WERI-Rb-1 (cell line): ENCODE data around the gene NCAN.
A peak's percentile ranks its signal among the peaks of the same experiment; 100 is the strongest.

Experiments
- DNase-seq: peaks from one replicate; pipeline ENCODE4 v3.0.0-alpha.2; 2020
- H3K27ac ChIP-seq: fragments of 250-450 bp; sonication (Bioruptor Pico); 2 replicates; pipeline ENCODE4 v1.5.1; 2020; ENCODE audit warnings: mild to moderate bottlenecking, moderate library complexity
- H3K27me3 ChIP-seq: fragments of 250-450 bp; sonication (Bioruptor Pico); 2 replicates; pipeline ENCODE4 v1.5.1; 2021; ENCODE audit warnings: mild to moderate bottlenecking, low read depth, moderate library complexity; ENCODE audit not compliant: insufficient read depth, severe bottlenecking
- H3K36me3 ChIP-seq: fragments of 250-450 bp; sonication (Bioruptor Pico); 2 replicates; pipeline ENCODE4 v1.5.1; 2020; ENCODE audit warnings: mild to moderate bottlenecking, moderate library complexity
- H3K4me3 ChIP-seq: 2 replicates; pipeline ENCODE4 v1.5.1; 2011; ENCODE audit warnings: low read depth, mild to moderate bottlenecking, control low read depth, low read length
- H3K9me3 ChIP-seq: fragments of 250-450 bp; sonication (Bioruptor Pico); 2 replicates; pipeline ENCODE4 v1.5.1; 2021; ENCODE audit warnings: mild to moderate bottlenecking, moderate library complexity; ENCODE audit not compliant: severe bottlenecking
- TF ChIP-seq, protein P1 (sequence below): IDR thresholded peaks from 2 replicates; pipeline ENCODE4 v1.5.1; 2011; ENCODE audit warnings: low read depth, mild to moderate bottlenecking, control low read depth, inconsistent platforms, low read length

Gene NCAN

DNA sequence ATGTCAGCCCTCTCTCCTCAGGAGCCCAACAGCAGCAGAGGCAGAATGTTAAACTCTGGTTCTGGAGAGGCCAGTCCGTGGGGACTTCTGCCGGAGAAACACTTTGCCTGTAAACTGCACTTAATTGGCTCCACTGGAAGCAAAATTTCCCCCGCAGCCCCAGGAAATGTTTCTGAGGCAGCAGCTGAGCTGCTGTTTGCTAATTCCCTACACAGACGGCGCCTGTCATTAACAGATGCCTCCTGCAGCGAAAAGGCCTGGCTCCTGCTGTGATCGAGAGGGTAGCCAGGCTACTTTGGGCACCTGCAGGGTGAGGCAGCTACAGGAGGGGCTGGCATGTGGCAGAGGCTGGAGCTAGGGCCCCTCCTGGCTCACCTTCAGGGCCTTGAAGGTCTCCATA, 66.6 kb downstream of the NCAN start:
- Histone ChIP-seq H3K27ac (peak overlapping the region; percentile 92), H3K9me3 (no peaks in the 10 kb centered on the region), H3K27me3 (no peaks in the 10 kb centered on the region), H3K4me3 (no peak overlapping the region), H3K36me3 (peaks cover 81% of the 10 kb centered on the region)
- TF ChIP-seq, protein P1, sequence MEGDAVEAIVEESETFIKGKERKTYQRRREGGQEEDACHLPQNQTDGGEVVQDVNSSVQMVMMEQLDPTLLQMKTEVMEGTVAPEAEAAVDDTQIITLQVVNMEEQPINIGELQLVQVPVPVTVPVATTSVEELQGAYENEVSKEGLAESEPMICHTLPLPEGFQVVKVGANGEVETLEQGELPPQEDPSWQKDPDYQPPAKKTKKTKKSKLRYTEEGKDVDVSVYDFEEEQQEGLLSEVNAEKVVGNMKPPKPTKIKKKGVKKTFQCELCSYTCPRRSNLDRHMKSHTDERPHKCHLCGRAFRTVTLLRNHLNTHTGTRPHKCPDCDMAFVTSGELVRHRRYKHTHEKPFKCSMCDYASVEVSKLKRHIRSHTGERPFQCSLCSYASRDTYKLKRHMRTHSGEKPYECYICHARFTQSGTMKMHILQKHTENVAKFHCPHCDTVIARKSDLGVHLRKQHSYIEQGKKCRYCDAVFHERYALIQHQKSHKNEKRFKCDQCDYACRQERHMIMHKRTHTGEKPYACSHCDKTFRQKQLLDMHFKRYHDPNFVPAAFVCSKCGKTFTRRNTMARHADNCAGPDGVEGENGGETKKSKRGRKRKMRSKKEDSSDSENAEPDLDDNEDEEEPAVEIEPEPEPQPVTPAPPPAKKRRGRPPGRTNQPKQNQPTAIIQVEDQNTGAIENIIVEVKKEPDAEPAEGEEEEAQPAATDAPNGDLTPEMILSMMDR, result no peak
- peak; percentile 78 for DNase-seq

DNA sequence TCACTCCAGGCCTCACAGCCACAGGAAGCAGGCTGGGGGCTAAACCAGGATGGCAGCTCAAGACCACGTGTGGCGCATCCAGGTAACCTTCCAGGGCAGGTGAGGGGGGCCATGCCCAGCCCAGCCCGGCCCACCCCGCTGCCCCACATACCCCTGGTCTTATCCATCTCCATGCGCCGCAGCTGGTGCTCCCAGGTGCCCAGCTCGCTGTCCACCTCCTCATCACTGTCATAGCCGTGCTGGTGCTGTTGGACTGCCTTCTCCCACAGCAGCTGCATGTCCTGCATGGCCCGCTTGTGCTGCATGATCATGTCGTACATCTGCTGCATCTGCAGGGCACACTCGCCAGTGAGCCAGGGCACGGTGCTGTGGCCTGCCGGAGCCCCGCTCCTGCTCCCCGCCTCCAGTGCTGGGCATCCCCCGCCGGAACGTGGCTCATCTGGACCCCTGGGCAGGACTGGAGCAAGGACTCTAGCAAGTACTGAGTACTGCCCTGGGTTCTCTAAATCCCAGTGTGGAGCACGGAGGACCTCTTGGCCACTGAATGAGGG, 67.4 kb downstream of the NCAN start:
- TF ChIP-seq, protein P1, result no peak
- Histone ChIP-seq H3K4me3 (no peak overlapping the region), H3K27me3 (no peaks in the 10 kb centered on the region), H3K9me3 (no peaks in the 10 kb centered on the region), H3K36me3 (peaks cover 86% of the 10 kb centered on the region), H3K27ac (peak overlapping the region; percentile 92)
- DNase-seq, result no peak

DNA sequence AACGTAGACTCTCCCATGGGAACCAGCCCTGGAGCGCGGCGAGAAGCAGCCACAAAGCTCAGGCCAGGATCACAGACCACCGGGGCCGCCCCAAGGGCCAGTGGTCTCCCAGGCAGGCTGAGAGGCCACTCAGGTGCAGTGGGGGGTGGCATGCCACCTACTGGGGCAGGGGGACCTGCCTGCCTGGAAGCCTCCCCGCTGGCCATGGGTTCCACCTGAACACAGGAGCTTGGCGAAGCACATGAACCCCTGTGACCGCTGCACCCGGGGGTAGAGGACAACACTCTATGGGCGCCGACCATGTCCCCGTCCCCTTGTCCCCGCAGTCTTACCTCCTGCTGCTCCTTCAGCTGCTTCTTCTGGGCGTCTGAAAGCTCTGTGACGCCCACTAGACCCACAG, 68.1 kb downstream of the NCAN start:
- TF ChIP-seq, protein P1, result no peak
- DNase-seq, result no peak
- peaks cover 92% of the 10 kb centered on the region for H3K36me3 ChIP-seq
- peak overlapping the region; percentile 92 for H3K27ac ChIP-seq
- H3K9me3 ChIP-seq, result no peaks in the 10 kb centered on the region
- H3K27me3 ChIP-seq, result no peaks in the 10 kb centered on the region
- no peak overlapping the region for H3K4me3 ChIP-seq

DNA sequence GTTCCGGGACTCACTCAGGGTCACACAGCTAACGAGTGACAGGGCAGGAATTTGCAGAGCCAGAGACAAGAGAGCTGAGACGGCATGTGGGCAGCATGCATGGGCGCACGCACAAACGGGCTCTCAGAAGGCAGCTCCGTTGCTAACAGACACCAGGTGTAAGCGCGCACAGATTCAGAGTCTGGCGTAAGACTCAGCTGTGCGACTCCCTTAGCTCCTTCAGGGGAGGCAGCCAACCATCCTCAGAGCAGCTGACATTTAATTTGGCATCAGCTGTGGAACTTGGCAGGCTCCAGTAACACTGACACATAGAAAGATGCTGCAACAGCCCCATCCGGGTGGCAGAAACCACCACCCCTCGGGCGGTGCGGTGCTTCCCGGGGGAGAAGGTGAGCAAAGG, 68.8 kb downstream of the NCAN start:
- Histone ChIP-seq H3K4me3 (no peak overlapping the region), H3K27ac (no peak overlapping the region), H3K36me3 (peaks cover 92% of the 10 kb centered on the region), H3K27me3 (no peaks in the 10 kb centered on the region), H3K9me3 (no peaks in the 10 kb centered on the region)
- DNase-seq, result no peak
- TF ChIP-seq, protein P1, result no peak

DNA sequence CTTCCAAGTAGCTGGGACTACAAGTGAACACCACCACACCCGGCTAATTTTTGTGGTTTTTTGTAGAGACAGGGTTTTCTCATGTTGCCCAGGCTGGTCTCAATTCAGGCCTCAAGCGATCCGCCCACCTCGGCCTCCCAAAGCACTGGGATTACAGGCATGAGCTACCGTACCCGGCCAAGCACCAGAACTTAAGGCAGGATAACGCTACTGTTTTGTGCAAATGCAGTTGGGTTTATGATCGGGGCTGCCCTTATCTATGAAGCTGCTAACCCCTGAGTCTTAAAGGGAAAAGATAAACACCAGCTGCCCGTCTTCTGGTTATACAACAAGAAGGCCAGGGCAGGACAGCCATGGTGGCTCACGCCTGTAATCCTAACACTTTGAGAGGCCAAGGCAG, 73.9 kb downstream of the NCAN start:
- H3K4me3 ChIP-seq, result no peak overlapping the region
- peak overlapping the region; percentile 65 for H3K27ac ChIP-seq
- H3K36me3 ChIP-seq, result peaks cover 87% of the 10 kb centered on the region
- DNase-seq, result peak; percentile 60
- no peaks in the 10 kb centered on the region for H3K9me3 ChIP-seq
- no peaks in the 10 kb centered on the region for H3K27me3 ChIP-seq
- TF ChIP-seq, protein P1, result no peak

DNA sequence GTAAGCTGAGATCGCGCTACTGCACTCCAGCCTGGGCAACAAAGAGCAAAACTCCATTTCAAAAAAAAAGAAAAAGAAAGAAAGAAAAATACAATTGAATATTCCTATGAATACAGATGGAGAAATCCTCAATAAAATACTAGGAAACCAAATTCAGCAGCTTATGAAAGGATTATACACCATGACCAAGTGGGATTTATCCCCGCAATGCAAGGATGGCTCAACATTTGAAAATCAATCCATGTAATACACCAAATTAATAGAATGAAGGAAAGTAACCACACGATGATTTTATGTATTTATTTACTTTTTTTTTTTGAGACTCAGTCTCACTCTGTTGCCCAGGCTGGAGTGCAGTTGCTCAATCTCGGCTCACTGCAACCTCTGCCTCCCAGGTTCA, 80.8 kb downstream of the NCAN start:
- Histone ChIP-seq H3K36me3 (peaks cover 82% of the 10 kb centered on the region), H3K4me3 (no peak overlapping the region), H3K27me3 (no peaks in the 10 kb centered on the region), H3K27ac (no peak overlapping the region), H3K9me3 (peaks cover 5% of the 10 kb centered on the region)
- DNase-seq, result no peak
- TF ChIP-seq, protein P1, result no peak
